Ascending aorta (tissue), 2 donors: ENCODE measurements around the gene PTPN6. TPM values are rescaled to one million over a fixed set of nuclear protein-coding genes. Genes with fewer than 3 reads are reported as not detected.

ENCODE experiments used
- DNase-seq, 2 donors: peaks; one replicate each; pipeline ENCODE4 v3.0.0-alpha.2; 2019; ENCODE audit warnings: low spot score in 2 of 2
- H3K27ac ChIP-seq, 2 donors: fragments of 200-600 bp; sonication (generic); one replicate each; pipeline ENCODE4 v1.5.1; 2016 to 2017; ENCODE audit warnings: mild to moderate bottlenecking in 1 of 2
- H3K27me3 ChIP-seq: fragments of 200-600 bp; sonication (generic); one replicate; pipeline ENCODE4 v1.5.1; 2017
- H3K36me3 ChIP-seq, 2 donors: fragments of 200-600 bp; sonication (generic); one replicate each; pipeline ENCODE4 v1.5.1; 2016
- H3K4me1 ChIP-seq, 2 donors: fragments of 200-600 bp; sonication (generic); one replicate each; pipeline ENCODE4 v1.5.1; 2016 to 2017; ENCODE audit warnings: mild to moderate bottlenecking in 1 of 2
- H3K4me3 ChIP-seq, 2 donors: fragments of 200-600 bp; sonication (generic); one replicate each; pipeline ENCODE4 v1.5.1; 2016 to 2017; ENCODE audit warnings: mild to moderate bottlenecking in 1 of 2
- H3K9me3 ChIP-seq, 2 donors: fragments of 200-600 bp; sonication (generic); one replicate each; pipeline ENCODE4 v1.5.1; 2016
- intact Hi-C: fragments of 100-400 bp; cut with DNase I; formaldehyde crosslinking; loops from one replicate; pipeline ENCODE4 v1.15.1; 2023
- total RNA-seq: library from RNA; depleted of rRNA; stranded (reverse); fragments of >200 nt; gene quantifications from one replicate; pipeline ENCODE4 v1.1.0, GENCODE V29; 2016
- TF ChIP-seq, protein P1 (sequence below), 3 experiments: fragments of 200-600 bp in 2 of 3; fragments of 450-650 bp in 1 of 3; sonication (generic) in 2 of 3; IDR thresholded peaks; one replicate each; pipeline ENCODE4 v1.5.1; 2016 to 2019; ENCODE audit warnings: antibody characterized with exemption in 3 of 3, mild to moderate bottlenecking in 1 of 3, moderate library complexity in 1 of 3

PTPN6 gene
- total RNA-seq, 1 donor from 2014 or later = 1.7 TPM

DNA sequence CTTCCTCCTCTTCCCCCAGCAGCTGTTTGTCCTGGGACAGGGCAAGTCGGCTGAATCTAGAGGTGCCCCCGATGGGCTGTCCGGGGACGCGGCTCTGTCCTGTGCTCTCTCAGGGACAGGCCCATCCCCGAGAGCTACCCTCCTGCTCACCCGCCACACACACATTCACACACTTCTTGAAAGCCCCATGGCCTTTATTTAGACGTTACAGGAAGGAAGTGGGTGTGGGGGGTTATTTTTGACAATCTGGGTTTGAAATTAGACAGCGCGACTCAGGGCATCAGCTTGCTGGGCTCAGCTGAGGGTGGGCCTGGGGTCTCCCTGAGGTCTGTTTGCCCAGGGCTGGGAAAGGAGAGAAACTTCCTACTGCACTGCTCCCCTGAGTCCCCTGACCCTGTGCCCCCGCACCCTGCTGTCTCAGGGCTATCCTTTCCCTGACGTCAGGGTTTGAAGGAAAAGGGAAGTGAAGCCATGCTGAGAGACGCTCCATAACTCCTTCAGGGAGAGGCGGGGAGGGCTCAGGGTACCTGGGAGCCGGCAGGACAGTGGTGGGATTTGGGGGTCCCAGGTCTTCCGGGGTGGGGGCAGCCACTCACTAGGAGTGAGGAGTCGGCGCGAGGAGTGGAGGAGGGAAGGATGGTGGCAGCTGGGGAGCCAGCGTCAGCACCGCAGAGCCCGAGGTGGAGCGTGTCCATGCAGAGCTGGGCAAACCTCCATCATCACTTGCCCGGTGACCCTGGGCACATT lies 8.1 kb downstream of the PTPN6 start:
- H3K27ac ChIP-seq = peak overlapping the region; percentile 14 to 53

DNA sequence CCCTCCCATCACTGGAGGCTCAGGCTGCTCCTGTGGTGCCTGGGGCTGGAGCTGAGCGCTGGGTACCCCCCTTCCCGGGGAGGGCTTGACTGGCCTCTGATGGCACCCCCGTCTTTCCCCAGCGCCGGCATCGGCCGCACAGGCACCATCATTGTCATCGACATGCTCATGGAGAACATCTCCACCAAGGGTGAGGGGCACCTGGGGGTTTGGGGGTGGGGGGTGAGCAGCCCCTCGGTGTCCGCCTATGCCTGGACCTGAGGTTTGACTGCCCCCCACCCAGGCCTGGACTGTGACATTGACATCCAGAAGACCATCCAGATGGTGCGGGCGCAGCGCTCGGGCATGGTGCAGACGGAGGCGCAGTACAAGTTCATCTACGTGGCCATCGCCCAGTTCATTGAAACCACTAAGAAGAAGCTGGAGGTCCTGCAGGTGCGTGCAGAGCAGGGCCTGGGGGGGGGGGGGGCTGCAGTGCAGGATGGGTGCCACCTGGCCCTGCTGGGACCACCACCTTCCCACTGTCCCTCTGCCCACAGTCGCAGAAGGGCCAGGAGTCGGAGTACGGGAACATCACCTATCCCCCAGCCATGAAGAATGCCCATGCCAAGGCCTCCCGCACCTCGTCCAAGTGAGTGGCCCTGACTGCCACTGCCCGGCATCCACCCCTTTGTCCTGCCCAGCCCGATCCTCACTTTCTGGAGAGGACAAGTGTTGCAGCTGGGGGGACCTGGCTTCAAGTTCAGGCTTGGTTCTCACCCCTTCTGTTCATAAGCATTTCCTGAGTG lies 8.8 kb downstream of the PTPN6 start:
- H3K27ac ChIP-seq = peak overlapping the region in 1 of 2 donors; percentile 53
- peaks cover 0 to 10% of the 10 kb centered on the region in 2 donors for H3K4me1 ChIP-seq
- intact Hi-C loops = no loop called here
- no peaks in the 10 kb centered on the region for H3K9me3 ChIP-seq
- no peak overlapping the region for H3K4me3 ChIP-seq
- TF ChIP-seq, protein P1, sequence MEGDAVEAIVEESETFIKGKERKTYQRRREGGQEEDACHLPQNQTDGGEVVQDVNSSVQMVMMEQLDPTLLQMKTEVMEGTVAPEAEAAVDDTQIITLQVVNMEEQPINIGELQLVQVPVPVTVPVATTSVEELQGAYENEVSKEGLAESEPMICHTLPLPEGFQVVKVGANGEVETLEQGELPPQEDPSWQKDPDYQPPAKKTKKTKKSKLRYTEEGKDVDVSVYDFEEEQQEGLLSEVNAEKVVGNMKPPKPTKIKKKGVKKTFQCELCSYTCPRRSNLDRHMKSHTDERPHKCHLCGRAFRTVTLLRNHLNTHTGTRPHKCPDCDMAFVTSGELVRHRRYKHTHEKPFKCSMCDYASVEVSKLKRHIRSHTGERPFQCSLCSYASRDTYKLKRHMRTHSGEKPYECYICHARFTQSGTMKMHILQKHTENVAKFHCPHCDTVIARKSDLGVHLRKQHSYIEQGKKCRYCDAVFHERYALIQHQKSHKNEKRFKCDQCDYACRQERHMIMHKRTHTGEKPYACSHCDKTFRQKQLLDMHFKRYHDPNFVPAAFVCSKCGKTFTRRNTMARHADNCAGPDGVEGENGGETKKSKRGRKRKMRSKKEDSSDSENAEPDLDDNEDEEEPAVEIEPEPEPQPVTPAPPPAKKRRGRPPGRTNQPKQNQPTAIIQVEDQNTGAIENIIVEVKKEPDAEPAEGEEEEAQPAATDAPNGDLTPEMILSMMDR (IDR thresholded peaks at IDR 0.05) = no peak
- peak in 1 of 2 donors; percentile 60 for DNase-seq
- H3K36me3 ChIP-seq = no peaks in the 10 kb centered on the region
- H3K27me3 ChIP-seq = no peaks in the 10 kb centered on the region

More for the DNA sequence above, 8.1 kb downstream of the PTPN6 start:
- Histone ChIP-seq H3K4me1 (peaks cover 0 to 7% of the 10 kb centered on the region in 2 donors), H3K9me3 (no peaks in the 10 kb centered on the region), H3K4me3 (no peak overlapping the region), H3K36me3 (no peaks in the 10 kb centered on the region), H3K27me3 (no peaks in the 10 kb centered on the region)
- peak in 1 of 2 donors; percentile 72 for DNase-seq
- intact Hi-C loops = no loop called here
- TF ChIP-seq, protein P1 (IDR thresholded peaks at IDR 0.05) = no peak

DNA sequence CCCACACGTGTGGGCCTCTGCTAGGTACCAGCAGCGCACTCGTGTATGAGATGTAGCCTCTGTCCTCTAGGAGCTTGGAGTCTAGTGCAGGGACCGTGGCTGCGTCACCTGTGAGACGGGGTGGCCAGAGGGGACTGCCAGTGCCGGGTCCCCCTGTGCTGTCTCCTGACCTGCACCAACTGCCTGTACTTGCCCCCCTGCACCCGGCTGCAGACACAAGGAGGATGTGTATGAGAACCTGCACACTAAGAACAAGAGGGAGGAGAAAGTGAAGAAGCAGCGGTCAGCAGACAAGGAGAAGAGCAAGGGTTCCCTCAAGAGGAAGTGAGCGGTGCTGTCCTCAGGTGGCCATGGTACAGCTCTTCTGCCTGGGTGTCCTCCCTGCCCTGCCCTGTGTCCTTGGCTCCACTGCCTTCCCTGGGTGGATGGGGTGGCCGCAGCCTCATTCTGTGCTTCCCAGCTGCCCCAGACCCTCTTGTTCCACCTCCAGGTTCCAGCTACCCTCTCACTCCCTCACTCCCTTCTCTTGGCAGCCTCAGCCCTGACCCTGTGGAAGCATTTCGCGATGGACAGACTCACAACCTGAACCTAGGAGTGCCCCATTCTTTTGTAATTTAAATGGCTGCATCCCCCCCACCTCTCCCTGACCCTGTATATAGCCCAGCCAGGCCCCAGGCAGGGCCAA lies 9.6 kb downstream of the PTPN6 start:
- H3K4me3 ChIP-seq = peak overlapping the region in 1 of 2 donors; percentile 22
- TF ChIP-seq, protein P1 (IDR thresholded peaks at IDR 0.05) = no peak
- DNase-seq = peak in 1 of 2 donors; percentile 62
- peak overlapping the region; percentile 38 to 64 for H3K27ac ChIP-seq
- peaks cover 0 to 10% of the 10 kb centered on the region in 2 donors for H3K4me1 ChIP-seq
- intact Hi-C loops = no loop called here
- H3K27me3 ChIP-seq = no peaks in the 10 kb centered on the region
- no peaks in the 10 kb centered on the region for H3K9me3 ChIP-seq
- peaks cover 6 to 7% of the 10 kb centered on the region in 2 donors for H3K36me3 ChIP-seq

DNA sequence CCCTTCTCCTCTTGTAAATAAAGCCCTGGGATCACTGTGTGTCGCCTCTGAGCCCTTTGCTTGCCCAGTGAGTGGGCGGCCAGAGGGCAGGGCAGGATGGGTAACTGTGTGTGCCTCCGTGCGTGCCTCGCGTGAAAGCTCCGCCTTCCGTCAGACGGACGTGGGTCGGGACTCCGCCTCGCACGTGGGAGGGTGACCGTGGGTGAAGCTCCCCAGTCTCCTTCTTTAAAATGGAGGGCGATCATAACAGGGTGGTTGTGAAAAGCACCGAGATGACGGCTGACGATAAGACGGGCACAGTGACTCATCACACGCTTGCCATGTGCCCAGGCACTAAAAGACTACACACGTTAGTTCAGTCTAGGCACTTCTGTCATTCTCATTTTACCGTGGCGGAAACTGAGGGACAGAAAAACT lies 10.1 kb downstream of the PTPN6 start:
- intact Hi-C loops = no loop called here
- DNase-seq = peak in 1 of 2 donors; percentile 75
- Histone ChIP-seq H3K27me3 (no peaks in the 10 kb centered on the region), H3K4me3 (peak overlapping the region in 1 of 2 donors; percentile 30), H3K36me3 (peaks cover 11 to 12% of the 10 kb centered on the region in 2 donors), H3K9me3 (no peaks in the 10 kb centered on the region), H3K4me1 (peaks cover 0 to 10% of the 10 kb centered on the region in 2 donors), H3K27ac (peak overlapping the region; percentile 38 to 64)
- TF ChIP-seq, protein P1 (IDR thresholded peaks at IDR 0.05) = no peak

DNA sequence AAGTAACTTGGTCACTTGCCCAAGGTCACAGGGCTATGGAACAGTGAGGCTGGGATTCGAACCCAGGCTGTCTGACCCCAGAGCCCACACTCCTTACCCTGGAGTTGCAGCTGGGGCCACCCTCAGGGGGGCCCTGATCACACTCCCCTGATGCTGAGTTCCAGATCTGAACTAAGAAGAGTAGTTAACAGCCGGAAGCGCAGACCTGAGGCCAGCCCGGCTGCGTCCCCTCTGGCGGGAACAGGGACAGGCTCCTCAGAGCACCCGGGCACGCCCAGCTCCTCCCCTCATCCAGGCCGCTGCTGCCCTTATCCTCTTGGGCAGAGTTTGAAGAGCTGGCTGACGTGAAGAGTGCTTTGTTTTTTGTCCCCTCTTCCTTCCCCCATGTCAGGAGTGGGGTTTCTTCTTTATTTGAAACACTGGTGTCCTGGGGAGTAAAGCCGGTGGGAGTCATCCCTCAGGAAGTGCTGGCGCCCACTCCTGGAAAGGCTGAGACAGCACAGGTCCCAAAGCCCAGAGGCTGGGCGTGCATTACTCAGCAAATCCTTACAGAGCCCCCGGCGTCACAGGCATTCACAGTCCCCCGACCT lies 10.6 kb downstream of the PTPN6 start:
- TF ChIP-seq, protein P1 (IDR thresholded peaks at IDR 0.05) = peak in 2 of 3 experiments; percentile 4 to 22
- H3K27ac ChIP-seq = peak overlapping the region; percentile 38 to 64
- DNase-seq = peak in 1 of 2 donors; percentile 79
- peaks cover 16 to 17% of the 10 kb centered on the region in 2 donors for H3K36me3 ChIP-seq
- H3K27me3 ChIP-seq = no peaks in the 10 kb centered on the region
- H3K4me3 ChIP-seq = peak overlapping the region in 1 of 2 donors; percentile 30
- intact Hi-C loops = no loop called here
- peaks cover 0 to 10% of the 10 kb centered on the region in 2 donors for H3K4me1 ChIP-seq
- H3K9me3 ChIP-seq = no peaks in the 10 kb centered on the region
